HCT116 (cell line): ENCODE results near the gene RIMKLA. TPM values are rescaled to one million over a fixed set of nuclear protein-coding genes. Genes with fewer than 3 reads are reported as not detected.
A peak's percentile ranks its signal among the peaks of the same experiment; 100 is the strongest.

Experiments
- ATAC-seq: fragments of 200-7000 bp; cut with Tn5 transposase; 2 replicates; pipeline ENCODE4 v1.9.1; 2020; ENCODE audit warnings: mild to moderate bottlenecking, moderate library complexity
- BruUV-seq: library from RNA; stranded (reverse); fragments of 400-500 nt; replicated peaks from 2 replicates; lab custom pipeline; 2021; lab: Mats Ljungman, UMichigan
- CTCF ChIA-PET: fragments of 300-600 bp; sonication (Branson Sonifier 250); formaldehyde crosslinking; loops from one replicate; lab custom pipeline; 2021; ENCODE audit warnings: antibody characterized with exemption; lab: Charles Lee
- POLR2A ChIA-PET: fragments of 300-600, 350-600 bp; sonication (Branson Sonifier 250); formaldehyde crosslinking; loops from one replicate; lab custom pipeline; 2021; ENCODE audit warnings: antibody characterized with exemption; lab: Charles Lee
- RAD21 ChIA-PET, 2 experiments: fragments of 300-600 bp; sonication (Branson Sonifier 250); formaldehyde crosslinking; loops; one replicate each; lab custom pipeline; 2023; ENCODE audit warnings: low total read pairs in 2 of 2; ENCODE audit not compliant: uncharacterized antibody in 2 of 2, unreplicated experiment in 2 of 2, low non-redundant PET in 1 of 2; lab: Charles Lee
- DNase-seq: peaks from one replicate; pipeline ENCODE4 v3.0.0-alpha.2; 2010; ENCODE audit warnings: low read depth, low spot score
- H2AFZ ChIP-seq: fragments of 200-600 bp; shearing (Covaris generic), sonication (generic); 2 replicates; pipeline ENCODE4 v1.6.1; 2017; ENCODE audit warnings: low read depth, mixed run types, mixed read lengths, antibody characterized with exemption, low read length; ENCODE audit not compliant: poor library complexity, severe bottlenecking
- H3K27ac ChIP-seq: 2 replicates; pipeline ENCODE4 v1.5.1; 2012; ENCODE audit warnings: low read depth, low read length
- H3K27me3 ChIP-seq: fragments of 200-600 bp; sonication (generic); 2 replicates; pipeline ENCODE4 v1.6.1; 2016; ENCODE audit warnings: mixed run types, low read length, mixed read lengths; ENCODE audit not compliant: insufficient read depth
- H3K36me3 ChIP-seq, 2 experiments: fragments of 200-500 bp in 1 of 2; fragments of 200-600 bp in 1 of 2; sonication (Bioruptor generic) in 1 of 2; sonication (generic) in 1 of 2; 2 replicates each; pipeline versions ENCODE4 v1.5.1 to v1.6.1; 2014 to 2016; ENCODE audit warnings: low read length in 2 of 2, inconsistent platforms in 1 of 2, mixed read lengths in 1 of 2, mixed run types in 1 of 2; ENCODE audit not compliant: insufficient read depth in 2 of 2, control insufficient read depth in 1 of 2
- H3K4me1 ChIP-seq, 2 experiments: fragments of 200-600 bp in 1 of 2; sonication (generic) in 1 of 2; 2 replicates each; pipeline versions ENCODE4 v1.5.1 to v1.6.1; 2012 to 2017; ENCODE audit warnings: low read length in 2 of 2, inconsistent platforms in 1 of 2, mild to moderate bottlenecking in 1 of 2, mixed read lengths in 1 of 2, mixed run types in 1 of 2, moderate library complexity in 1 of 2; ENCODE audit not compliant: insufficient read depth in 2 of 2, control insufficient read depth in 1 of 2
- H3K4me2 ChIP-seq: fragments of 200-600 bp; sonication (generic); 2 replicates; pipeline ENCODE4 v1.6.1; 2017; ENCODE audit warnings: mixed run types, low read length, mixed read lengths
- H3K4me3 ChIP-seq, 2 experiments: fragments of 200-600 bp in 1 of 2; sonication (generic) in 1 of 2; replicated peaks in 1 of 2; 2 replicates each; pipeline ENCODE4 v1.5.1; 2011 to 2016; ENCODE audit warnings: low read length in 2 of 2, control low read depth in 1 of 2, low read depth in 1 of 2, mild to moderate bottlenecking in 1 of 2, mixed read lengths in 1 of 2, mixed run types in 1 of 2
- H3K79me2 ChIP-seq: fragments of 200-600 bp; sonication (generic); 2 replicates; pipeline ENCODE4 v1.6.1; 2017; ENCODE audit warnings: mild to moderate bottlenecking, mixed run types, low read length, moderate library complexity, mixed read lengths; ENCODE audit not compliant: insufficient read depth
- H3K9ac ChIP-seq: fragments of 200-600 bp; sonication (generic); 2 replicates; pipeline ENCODE4 v1.6.1; 2016; ENCODE audit warnings: low read length, mixed read lengths
- H3K9me2 ChIP-seq: fragments of 200-600 bp; sonication (generic), shearing (Covaris generic); 2 replicates; pipeline ENCODE4 v1.6.1; 2017; ENCODE audit warnings: mixed run types, mild to moderate bottlenecking, moderate library complexity; ENCODE audit not compliant: insufficient read depth
- H3K9me3 ChIP-seq, 2 experiments: fragments of 200-500 bp in 1 of 2; fragments of 200-600 bp in 1 of 2; sonication (Bioruptor generic) in 1 of 2; sonication (generic) in 1 of 2; 2 replicates each; pipeline ENCODE4 v1.6.1; 2014 to 2017; ENCODE audit warnings: low read length in 2 of 2, mixed read lengths in 2 of 2, inconsistent platforms in 1 of 2, low read depth in 1 of 2, mild to moderate bottlenecking in 1 of 2, mixed run types in 1 of 2, moderate library complexity in 1 of 2; ENCODE audit not compliant: control insufficient read depth in 1 of 2, insufficient read depth in 1 of 2
- H4K20me1 ChIP-seq: fragments of 200-600 bp; sonication (generic), shearing (Covaris generic); 2 replicates; pipeline ENCODE4 v1.6.1; 2017; ENCODE audit warnings: mixed run types, mild to moderate bottlenecking, moderate library complexity; ENCODE audit not compliant: insufficient read depth
- CBX3 ChIP-seq: IDR thresholded peaks from 2 replicates; pipeline ENCODE4 v1.6.1; 2012; ENCODE audit warnings: low read depth
- CTCF ChIP-seq, 3 experiments: fragments of 200-600 bp in 1 of 3; sonication (generic) in 1 of 3; IDR thresholded peaks in 2 of 3; conservative IDR thresholded peaks in 1 of 3; 2 replicates each; pipeline ENCODE4 v1.5.1; 2012 to 2017; ENCODE audit warnings: low read depth in 2 of 3, low read length in 2 of 3, antibody characterized with exemption in 1 of 3, borderline replicate concordance in 1 of 3, control low read depth in 1 of 3, mild to moderate bottlenecking in 1 of 3, mixed read lengths in 1 of 3, mixed run types in 1 of 3, moderate library complexity in 1 of 3; ENCODE audit not compliant: insufficient read depth in 1 of 3
- EGR1 ChIP-seq: IDR thresholded peaks from 2 replicates; pipeline ENCODE4 v1.6.1; 2012; ENCODE audit warnings: low read depth
- ELF1 ChIP-seq: IDR thresholded peaks from 2 replicates; pipeline ENCODE4 v1.6.1; 2012; ENCODE audit warnings: low read depth, borderline replicate concordance
- EZH2phosphoT487 ChIP-seq: fragments of 200-600 bp; IDR thresholded peaks from 2 replicates; pipeline ENCODE4 v1.6.1; 2018; ENCODE audit warnings: antibody characterized with exemption, borderline replicate concordance
- FOSL1 ChIP-seq: IDR thresholded peaks from 2 replicates; pipeline ENCODE4 v1.6.1; 2012; ENCODE audit warnings: low read depth
- JUND ChIP-seq: IDR thresholded peaks from 2 replicates; pipeline ENCODE4 v1.6.1; 2012
- POLR2A ChIP-seq: IDR thresholded peaks from 2 replicates; pipeline ENCODE4 v1.7.0; 2011; ENCODE audit warnings: borderline replicate concordance; ENCODE audit not compliant: insufficient read depth, insufficient read length; ENCODE audit errors: extremely low read depth
- POLR2AphosphoS5 ChIP-seq: IDR thresholded peaks from 2 replicates; pipeline ENCODE4 v1.6.1; 2011; ENCODE audit warnings: mild to moderate bottlenecking, low read depth, low read length, moderate library complexity
- RAD21 ChIP-seq: IDR thresholded peaks from 2 replicates; pipeline ENCODE4 v1.6.1; 2012; ENCODE audit warnings: low read depth, mild to moderate bottlenecking
- SP1 ChIP-seq: IDR thresholded peaks from 2 replicates; pipeline ENCODE4 v1.6.1; 2012; ENCODE audit warnings: low read depth
- SRF ChIP-seq: IDR thresholded peaks from 2 replicates; pipeline ENCODE4 v1.6.1; 2012; ENCODE audit warnings: low read depth
- TCF7L2 ChIP-seq: IDR thresholded peaks from 2 replicates; pipeline ENCODE4 v1.7.0; 2011; ENCODE audit warnings: borderline replicate concordance, inconsistent platforms; ENCODE audit not compliant: insufficient read depth, insufficient read length; ENCODE audit errors: extremely low read depth
- YY1 ChIP-seq: IDR thresholded peaks from 2 replicates; pipeline ENCODE4 v1.6.1; 2011; ENCODE audit warnings: low read length, low read depth, moderate library complexity, mild to moderate bottlenecking; ENCODE audit not compliant: insufficient replicate concordance; ENCODE audit errors: extremely low read depth
- ZFX ChIP-seq: fragments of 450-650 bp; IDR thresholded peaks from 2 replicates; pipeline ENCODE4 v1.6.1; 2017
- ZNF274 ChIP-seq: fragments of 200-500 bp; sonication (Bioruptor generic); IDR thresholded peaks from 2 replicates; pipeline ENCODE4 v1.6.1; 2014; ENCODE audit warnings: mild to moderate bottlenecking, low read depth, low read length, inconsistent platforms
- intact Hi-C: fragments of 100-400 bp; cut with micrococcal nuclease; formaldehyde crosslinking; loops from 2 replicates; pipeline ENCODE4 v1.10.0; 2022
- total RNA-seq: library from RNA; stranded (reverse); gene quantifications from one replicate; pipeline ENCODE4 v1.2.1, GENCODE V29; 2021; ENCODE audit not compliant: unreplicated experiment
- TF ChIP-seq, protein P1 (sequence below): IDR thresholded peaks from 2 replicates; pipeline ENCODE4 v1.6.1; 2012; ENCODE audit warnings: low read depth
- TF ChIP-seq, protein P2 (sequence below): IDR thresholded peaks from 2 replicates; pipeline ENCODE4 v1.6.1; 2012
- TF ChIP-seq, protein P3 (sequence below): IDR thresholded peaks from 2 replicates; pipeline ENCODE4 v1.6.1; 2011; ENCODE audit warnings: mild to moderate bottlenecking, low read length, moderate library complexity; ENCODE audit not compliant: insufficient replicate concordance; ENCODE audit errors: extremely low read depth

The RIMKLA gene
- total RNA-seq, 1 experiment from 2014 or later = 4.9 TPM

GRCh38 chr1:42368096-42368795, 12.3 kb upstream of the RIMKLA start:
- H3K9me2 ChIP-seq = no peaks in the 10 kb centered on the region
- peaks cover 3 to 15% of the 10 kb centered on the region in 2 experiments; a peak in 2 of 4 replicates for H3K4me1 ChIP-seq
- H3K4me3 ChIP-seq = no peak overlapping the region
- no peak for DNase-seq
- TF ChIP-seq SRF (no peak), CBX3 (no peak), RAD21 (no peak), ZNF274 (no peak), TCF7L2 (no peak), EZH2phosphoT487 (no peak), EGR1 (no peak), ELF1 (no peak), YY1 (no peak), FOSL1 (no peak), JUND (no peak), CTCF (IDR thresholded peaks at IDR 0.05 in 2 of 3, conservative IDR thresholded peaks at IDR 0.05 in 1 of 3; ENCODE audit: borderline replicate concordance in 1 of 3, insufficient read depth in 1 of 3, low read depth in 2 of 3, low read length in 2 of 3) (no peak), POLR2A (no peak), POLR2AphosphoS5 (no peak), SP1 (no peak), ZFX (no peak)
- TF ChIP-seq, protein P1, sequence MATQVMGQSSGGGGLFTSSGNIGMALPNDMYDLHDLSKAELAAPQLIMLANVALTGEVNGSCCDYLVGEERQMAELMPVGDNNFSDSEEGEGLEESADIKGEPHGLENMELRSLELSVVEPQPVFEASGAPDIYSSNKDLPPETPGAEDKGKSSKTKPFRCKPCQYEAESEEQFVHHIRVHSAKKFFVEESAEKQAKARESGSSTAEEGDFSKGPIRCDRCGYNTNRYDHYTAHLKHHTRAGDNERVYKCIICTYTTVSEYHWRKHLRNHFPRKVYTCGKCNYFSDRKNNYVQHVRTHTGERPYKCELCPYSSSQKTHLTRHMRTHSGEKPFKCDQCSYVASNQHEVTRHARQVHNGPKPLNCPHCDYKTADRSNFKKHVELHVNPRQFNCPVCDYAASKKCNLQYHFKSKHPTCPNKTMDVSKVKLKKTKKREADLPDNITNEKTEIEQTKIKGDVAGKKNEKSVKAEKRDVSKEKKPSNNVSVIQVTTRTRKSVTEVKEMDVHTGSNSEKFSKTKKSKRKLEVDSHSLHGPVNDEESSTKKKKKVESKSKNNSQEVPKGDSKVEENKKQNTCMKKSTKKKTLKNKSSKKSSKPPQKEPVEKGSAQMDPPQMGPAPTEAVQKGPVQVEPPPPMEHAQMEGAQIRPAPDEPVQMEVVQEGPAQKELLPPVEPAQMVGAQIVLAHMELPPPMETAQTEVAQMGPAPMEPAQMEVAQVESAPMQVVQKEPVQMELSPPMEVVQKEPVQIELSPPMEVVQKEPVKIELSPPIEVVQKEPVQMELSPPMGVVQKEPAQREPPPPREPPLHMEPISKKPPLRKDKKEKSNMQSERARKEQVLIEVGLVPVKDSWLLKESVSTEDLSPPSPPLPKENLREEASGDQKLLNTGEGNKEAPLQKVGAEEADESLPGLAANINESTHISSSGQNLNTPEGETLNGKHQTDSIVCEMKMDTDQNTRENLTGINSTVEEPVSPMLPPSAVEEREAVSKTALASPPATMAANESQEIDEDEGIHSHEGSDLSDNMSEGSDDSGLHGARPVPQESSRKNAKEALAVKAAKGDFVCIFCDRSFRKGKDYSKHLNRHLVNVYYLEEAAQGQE = no peak
- TF ChIP-seq, protein P2, sequence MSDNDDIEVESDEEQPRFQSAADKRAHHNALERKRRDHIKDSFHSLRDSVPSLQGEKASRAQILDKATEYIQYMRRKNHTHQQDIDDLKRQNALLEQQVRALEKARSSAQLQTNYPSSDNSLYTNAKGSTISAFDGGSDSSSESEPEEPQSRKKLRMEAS = no peak
- TF ChIP-seq, protein P3, sequence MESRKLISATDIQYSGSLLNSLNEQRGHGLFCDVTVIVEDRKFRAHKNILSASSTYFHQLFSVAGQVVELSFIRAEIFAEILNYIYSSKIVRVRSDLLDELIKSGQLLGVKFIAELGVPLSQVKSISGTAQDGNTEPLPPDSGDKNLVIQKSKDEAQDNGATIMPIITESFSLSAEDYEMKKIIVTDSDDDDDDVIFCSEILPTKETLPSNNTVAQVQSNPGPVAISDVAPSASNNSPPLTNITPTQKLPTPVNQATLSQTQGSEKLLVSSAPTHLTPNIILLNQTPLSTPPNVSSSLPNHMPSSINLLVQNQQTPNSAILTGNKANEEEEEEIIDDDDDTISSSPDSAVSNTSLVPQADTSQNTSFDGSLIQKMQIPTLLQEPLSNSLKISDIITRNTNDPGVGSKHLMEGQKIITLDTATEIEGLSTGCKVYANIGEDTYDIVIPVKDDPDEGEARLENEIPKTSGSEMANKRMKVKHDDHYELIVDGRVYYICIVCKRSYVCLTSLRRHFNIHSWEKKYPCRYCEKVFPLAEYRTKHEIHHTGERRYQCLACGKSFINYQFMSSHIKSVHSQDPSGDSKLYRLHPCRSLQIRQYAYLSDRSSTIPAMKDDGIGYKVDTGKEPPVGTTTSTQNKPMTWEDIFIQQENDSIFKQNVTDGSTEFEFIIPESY = no peak
- TF ChIP-seq, all 23 proteins: peak for 0
- ChIA-PET RAD21 (no interaction called here), CTCF (no interaction called here), POLR2A (no interaction called here)
- H3K27ac ChIP-seq = no peak overlapping the region
- no peak overlapping the region for H3K4me2 ChIP-seq
- no peak overlapping the region for H3K9ac ChIP-seq
- no peak for ATAC-seq
- no peaks in the 10 kb centered on the region for H3K9me3 ChIP-seq
- H3K27me3 ChIP-seq = no peaks in the 10 kb centered on the region
- intact Hi-C loops = no loop called here
- H2AFZ ChIP-seq = peak overlapping the region; percentile 15
- no peaks in the 10 kb centered on the region for H3K36me3 ChIP-seq
- H3K79me2 ChIP-seq = no peaks in the 10 kb centered on the region
- no peaks in the 10 kb centered on the region for H4K20me1 ChIP-seq
- BruUV-seq = no TSS peak
